Mesendoderm (in vitro differentiated cells): Measurements from ENCODE around the gene CNTN4.

Experiments used
- DNase-seq: peaks from one replicate; pipeline ENCODE4 v3.0.0; 2013
- H2AK5ac ChIP-seq: 2 replicates; pipeline ENCODE4 v1.6.1; 2013; ENCODE audit warnings: low read length, inconsistent platforms
- H2BK120ac ChIP-seq: 2 replicates; pipeline ENCODE4 v1.6.1; 2013; ENCODE audit warnings: low read depth, mild to moderate bottlenecking, low read length, moderate library complexity, mixed read lengths
- H2BK15ac ChIP-seq: replicated peaks from 2 replicates; pipeline ENCODE4 v1.6.1; 2013; ENCODE audit warnings: low read depth, mild to moderate bottlenecking, moderate library complexity
- H2BK5ac ChIP-seq: 2 replicates; pipeline ENCODE4 v1.6.1; 2013; ENCODE audit warnings: low read length, inconsistent platforms
- H3K18ac ChIP-seq: 2 replicates; pipeline ENCODE4 v1.6.1; 2013; ENCODE audit warnings: mild to moderate bottlenecking, low read length, mixed read lengths
- H3K23ac ChIP-seq: one replicate; pipeline ENCODE4 v1.6.1; 2013; ENCODE audit warnings: low read length
- H3K27ac ChIP-seq: 2 replicates; pipeline ENCODE4 v1.5.1; 2013; ENCODE audit warnings: low read depth, mild to moderate bottlenecking, inconsistent platforms, low read length, moderate library complexity
- H3K27me3 ChIP-seq: 2 replicates; pipeline ENCODE4 v1.6.1; 2013; ENCODE audit warnings: low read length, control low read depth, mild to moderate bottlenecking, inconsistent platforms; ENCODE audit not compliant: insufficient read depth, poor library complexity
- H3K36me3 ChIP-seq: 2 replicates; pipeline ENCODE4 v1.6.1; 2013; ENCODE audit warnings: low read length, inconsistent platforms; ENCODE audit not compliant: control insufficient read depth, insufficient read depth
- H3K4ac ChIP-seq: one replicate; pipeline ENCODE4 v1.6.1; 2013; ENCODE audit warnings: low read depth, mild to moderate bottlenecking, low read length, moderate library complexity
- H3K4me1 ChIP-seq: 2 replicates; pipeline ENCODE4 v1.6.1; 2013; ENCODE audit warnings: low read depth, low read length, inconsistent platforms; ENCODE audit not compliant: control insufficient read depth
- H3K4me2 ChIP-seq: 2 replicates; pipeline ENCODE4 v1.6.1; 2013; ENCODE audit warnings: low read length
- H3K4me3 ChIP-seq: 2 replicates; pipeline ENCODE4 v1.5.1; 2013; ENCODE audit warnings: mild to moderate bottlenecking, low read length
- H3K56ac ChIP-seq: one replicate; pipeline ENCODE4 v1.6.1; 2013; ENCODE audit warnings: low read length
- H3K79me1 ChIP-seq: 2 replicates; pipeline ENCODE4 v1.6.1; 2013; ENCODE audit warnings: low read length, inconsistent platforms
- H3K79me2 ChIP-seq: 2 replicates; pipeline ENCODE4 v1.6.1; 2013; ENCODE audit warnings: mild to moderate bottlenecking, low read length; ENCODE audit not compliant: control insufficient read depth, insufficient read depth
- H3K9ac ChIP-seq: 2 replicates; pipeline ENCODE4 v1.6.1; 2013; ENCODE audit warnings: low read length, inconsistent platforms
- H4K5ac ChIP-seq: one replicate; pipeline ENCODE4 v1.6.1; 2013; ENCODE audit warnings: low read length
- H4K8ac ChIP-seq: one replicate; pipeline ENCODE4 v1.6.1; 2013; ENCODE audit warnings: low read depth, mild to moderate bottlenecking, control low read depth, low read length, moderate library complexity
- WGBS: extraction: QIAGEN DNeasy Blood & Tissue Kit; methylation state at CpG from one replicate; pipeline ENCODE4 v1.1.7; 2013; ENCODE audit warnings: low lambda C conversion rate, missing lambda C conversion rate; ENCODE audit not compliant: insufficient coverage; ENCODE audit errors: extremely low coverage; 5-methylcytosine and 5-hydroxymethylcytosine counted together

The CNTN4 gene

DNA sequence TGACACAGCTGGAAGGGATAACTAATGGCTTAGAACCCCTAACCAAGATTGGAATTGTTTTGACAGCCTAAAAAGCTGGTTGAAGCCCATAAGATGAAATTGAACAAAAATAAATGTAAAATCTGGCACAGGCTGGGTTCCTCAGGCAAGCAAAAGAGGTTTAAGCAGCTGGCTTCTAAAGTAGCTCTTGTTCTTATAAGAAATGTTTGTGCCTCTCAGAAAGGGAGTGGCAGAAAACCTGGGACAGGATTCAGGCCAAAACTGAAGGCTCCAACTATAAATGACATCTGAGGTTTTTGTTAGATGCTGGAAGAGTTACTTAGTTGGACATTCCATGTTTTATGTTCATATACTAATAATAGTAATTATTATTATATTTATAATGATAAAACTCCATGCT is 378.3 kb downstream of the CNTN4 start:
- Histone ChIP-seq H3K9ac (no peak overlapping the region), H3K4me2 (no peak overlapping the region), H3K4ac (no peak overlapping the region), H3K4me3 (no peak overlapping the region), H3K27ac (no peak overlapping the region), H3K36me3 (no peaks in the 10 kb centered on the region), H4K8ac (no peak overlapping the region), H2BK15ac (no peak overlapping the region), H3K4me1 (no peaks in the 10 kb centered on the region), H2BK120ac (no peak overlapping the region), H3K27me3 (no peaks in the 10 kb centered on the region), H3K23ac (no peak overlapping the region), H2AK5ac (no peak overlapping the region), H3K79me2 (no peaks in the 10 kb centered on the region), H3K18ac (no peak overlapping the region), H3K56ac (no peak overlapping the region), H2BK5ac (no peak overlapping the region), H4K5ac (no peak overlapping the region), H3K79me1 (no peaks in the 10 kb centered on the region)
- DNase-seq: no peak

DNA sequence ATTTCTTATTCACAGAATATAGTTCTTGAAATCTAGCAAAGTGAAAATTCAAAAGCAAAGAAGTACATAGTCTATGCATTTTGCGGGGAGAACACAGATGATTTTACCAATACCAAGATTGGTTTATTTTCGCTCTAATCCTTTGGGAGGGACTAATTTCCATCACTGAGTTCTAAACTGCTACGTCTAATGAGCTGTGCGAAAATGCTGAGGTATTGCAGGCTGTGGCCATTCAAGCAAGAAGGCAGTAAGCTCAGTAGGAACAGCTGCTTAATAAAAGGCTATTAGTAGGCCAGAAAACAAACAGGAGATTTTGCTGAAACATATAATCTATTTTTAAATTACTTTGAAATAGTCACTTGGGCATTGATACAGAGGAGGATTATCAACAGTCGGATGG is 379.0 kb downstream of the CNTN4 start:
- no peaks in the 10 kb centered on the region for H3K79me2 ChIP-seq
- H3K9ac ChIP-seq: no peak overlapping the region
- no peak overlapping the region for H3K23ac ChIP-seq
- no peaks in the 10 kb centered on the region for H3K36me3 ChIP-seq
- H3K4me1 ChIP-seq: no peaks in the 10 kb centered on the region
- no peak overlapping the region for H3K27ac ChIP-seq
- DNase-seq: no peak
- H2BK15ac ChIP-seq: no peak overlapping the region
- H3K4me3 ChIP-seq: no peak overlapping the region
- no peak overlapping the region for H3K4ac ChIP-seq
- H3K4me2 ChIP-seq: no peak overlapping the region
- no peak overlapping the region for H3K56ac ChIP-seq
- no peak overlapping the region for H4K5ac ChIP-seq
- no peaks in the 10 kb centered on the region for H3K27me3 ChIP-seq
- no peak overlapping the region for H2AK5ac ChIP-seq
- no peaks in the 10 kb centered on the region for H3K79me1 ChIP-seq
- no peak overlapping the region for H4K8ac ChIP-seq
- WGBS: no CpG with 5 or more reads among the region's 5 CpGs
- H2BK5ac ChIP-seq: no peak overlapping the region
- H2BK120ac ChIP-seq: no peak overlapping the region
- no peak overlapping the region for H3K18ac ChIP-seq

DNA sequence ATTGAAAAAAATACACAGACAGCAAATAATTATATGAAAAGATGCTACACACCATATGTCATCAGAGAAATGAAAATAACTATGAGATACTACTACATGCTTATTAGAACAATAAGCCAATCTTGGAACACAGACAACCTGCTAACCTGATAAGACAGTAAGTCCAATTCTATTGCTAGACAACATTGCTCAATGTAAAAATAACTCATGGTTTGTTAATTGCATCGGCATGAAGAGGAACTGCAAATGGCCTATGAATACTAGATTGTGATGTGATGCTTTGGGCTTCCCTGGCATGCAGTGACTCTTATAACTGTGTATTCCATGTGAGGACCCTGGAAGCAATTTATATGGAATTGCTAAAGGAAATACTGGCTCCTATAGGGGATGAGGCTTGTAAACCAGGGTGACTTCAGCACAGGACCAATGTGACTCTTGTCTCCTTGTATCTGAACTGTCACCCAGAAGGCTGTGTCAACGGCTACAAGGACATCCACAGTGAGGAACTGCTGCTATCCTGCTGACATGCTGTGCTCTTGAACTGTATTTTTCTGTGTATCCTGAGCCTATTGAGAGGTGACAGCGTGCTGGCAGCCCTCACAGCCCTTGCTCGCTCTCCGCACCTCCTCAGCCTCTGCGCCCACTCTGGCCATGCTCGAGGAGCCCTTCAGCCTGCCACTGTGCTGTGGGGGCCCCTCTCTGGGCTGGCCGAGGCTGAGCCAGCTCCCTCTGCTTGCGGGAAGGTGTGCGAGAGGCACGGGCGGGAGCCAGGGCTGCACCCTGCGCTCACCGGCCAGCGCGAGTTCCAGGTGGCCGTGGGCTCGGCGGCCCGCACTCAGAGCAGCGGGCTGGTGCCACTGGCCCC is 385.7 kb downstream of the CNTN4 start:
- H3K27me3 ChIP-seq: no peaks in the 10 kb centered on the region
- H4K8ac ChIP-seq: no peak overlapping the region
- no peak overlapping the region for H3K23ac ChIP-seq
- H3K9ac ChIP-seq: no peak overlapping the region
- H3K36me3 ChIP-seq: no peaks in the 10 kb centered on the region
- no CpG with 5 or more reads among the region's 21 CpGs for WGBS
- H3K56ac ChIP-seq: no peak overlapping the region
- no peak overlapping the region for H2BK5ac ChIP-seq
- no peak overlapping the region for H3K4me2 ChIP-seq
- no peaks in the 10 kb centered on the region for H3K79me2 ChIP-seq
- no peaks in the 10 kb centered on the region for H3K4me1 ChIP-seq
- H2BK120ac ChIP-seq: no peak overlapping the region
- no peak overlapping the region for H2BK15ac ChIP-seq
- no peak for DNase-seq
- H2AK5ac ChIP-seq: no peak overlapping the region
- H3K18ac ChIP-seq: no peak overlapping the region
- H3K4me3 ChIP-seq: no peak overlapping the region
- H3K4ac ChIP-seq: no peak overlapping the region
- no peaks in the 10 kb centered on the region for H3K79me1 ChIP-seq
- H3K27ac ChIP-seq: no peak overlapping the region
- H4K5ac ChIP-seq: no peak overlapping the region

DNA sequence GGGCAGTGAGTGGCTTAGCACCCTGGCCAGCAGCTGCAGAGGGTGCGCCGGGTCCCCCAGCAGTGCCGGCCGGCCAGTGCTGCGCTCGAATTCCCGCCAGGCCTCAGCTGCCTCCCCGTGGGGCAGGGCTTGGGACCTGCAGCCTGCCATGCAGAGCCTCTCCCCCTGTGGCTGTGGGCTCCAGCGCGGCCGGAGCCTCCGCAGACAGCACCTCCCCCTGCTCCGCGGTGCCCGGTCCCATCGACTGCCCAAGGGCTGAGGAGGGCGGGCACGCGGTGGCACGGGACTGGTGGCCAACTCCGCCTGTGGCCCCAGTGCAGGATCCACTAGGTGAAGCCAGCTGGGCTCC is 386.3 kb downstream of the CNTN4 start:
- Histone ChIP-seq H3K18ac (no peak overlapping the region), H3K4me2 (no peak overlapping the region), H3K79me1 (no peaks in the 10 kb centered on the region), H3K4me1 (no peaks in the 10 kb centered on the region), H3K4me3 (no peak overlapping the region), H4K5ac (no peak overlapping the region), H4K8ac (no peak overlapping the region), H2BK15ac (no peak overlapping the region), H2BK120ac (no peak overlapping the region), H3K27ac (no peak overlapping the region), H3K27me3 (no peaks in the 10 kb centered on the region), H3K4ac (no peak overlapping the region), H2AK5ac (no peak overlapping the region), H3K79me2 (no peaks in the 10 kb centered on the region), H3K23ac (no peak overlapping the region), H3K36me3 (no peaks in the 10 kb centered on the region), H3K9ac (no peak overlapping the region), H3K56ac (no peak overlapping the region), H2BK5ac (no peak overlapping the region)
- DNase-seq: no peak
- no CpG with 5 or more reads among the region's 21 CpGs for WGBS

DNA sequence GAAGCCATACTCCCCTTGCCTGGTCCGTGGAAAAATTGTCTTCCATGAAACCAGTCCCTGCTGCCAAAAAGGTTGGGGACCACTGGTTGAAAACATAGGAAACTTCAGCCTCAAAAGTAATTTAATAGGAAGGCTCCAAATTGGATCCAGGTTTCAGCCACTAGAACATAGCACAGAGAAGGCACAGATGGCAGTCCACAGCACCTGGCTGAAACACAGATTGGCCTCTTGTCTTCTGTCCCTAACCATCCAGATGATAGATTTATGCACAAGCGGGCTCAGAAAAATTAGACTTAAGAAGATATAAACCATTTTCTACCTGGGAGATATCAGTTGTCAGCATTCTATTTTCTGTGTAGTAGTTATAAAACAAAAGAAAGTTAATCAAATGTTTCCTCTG is 397.1 kb downstream of the CNTN4 start:
- Histone ChIP-seq H2BK5ac (no peak overlapping the region), H3K79me2 (no peaks in the 10 kb centered on the region), H3K56ac (no peak overlapping the region), H3K27ac (no peak overlapping the region), H3K4me1 (no peaks in the 10 kb centered on the region), H3K27me3 (no peaks in the 10 kb centered on the region), H4K8ac (no peak overlapping the region), H2BK15ac (no peak overlapping the region), H3K9ac (no peak overlapping the region), H3K18ac (no peak overlapping the region), H4K5ac (no peak overlapping the region), H3K79me1 (no peaks in the 10 kb centered on the region), H2AK5ac (no peak overlapping the region), H3K4me2 (no peak overlapping the region), H3K36me3 (no peaks in the 10 kb centered on the region), H2BK120ac (no peak overlapping the region), H3K4me3 (no peak overlapping the region), H3K23ac (no peak overlapping the region), H3K4ac (no peak overlapping the region)
- WGBS: no CpG with 5 or more reads among the region's 2 CpGs
- no peak for DNase-seq

DNA sequence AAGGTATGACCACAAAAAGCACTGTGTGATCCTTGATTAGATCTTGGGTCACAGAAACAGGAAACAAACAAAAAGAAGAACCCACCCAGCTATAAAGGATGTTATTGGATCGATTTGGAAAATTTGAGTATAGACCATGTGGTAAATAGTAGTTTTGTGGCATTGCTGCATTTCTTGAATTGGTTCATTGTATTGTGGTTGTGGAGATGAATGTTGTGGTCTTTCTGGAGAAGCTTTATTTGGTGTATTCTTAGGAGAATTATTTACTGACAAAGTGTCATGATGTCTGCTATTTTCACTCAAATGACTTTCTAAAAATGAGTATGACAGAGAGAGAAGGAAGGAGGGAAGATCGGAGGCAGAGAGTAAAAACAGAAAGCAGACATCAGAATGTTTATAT is 406.2 kb downstream of the CNTN4 start:
- no peak overlapping the region for H3K4me3 ChIP-seq
- H3K4ac ChIP-seq: no peak overlapping the region
- H3K23ac ChIP-seq: no peak overlapping the region
- no peak overlapping the region for H3K56ac ChIP-seq
- no peak overlapping the region for H2AK5ac ChIP-seq
- no peaks in the 10 kb centered on the region for H3K79me1 ChIP-seq
- no peak overlapping the region for H3K9ac ChIP-seq
- H3K27ac ChIP-seq: no peak overlapping the region
- no peak overlapping the region for H3K4me2 ChIP-seq
- H3K4me1 ChIP-seq: no peaks in the 10 kb centered on the region
- no peak overlapping the region for H2BK120ac ChIP-seq
- no peak overlapping the region for H4K5ac ChIP-seq
- no peaks in the 10 kb centered on the region for H3K36me3 ChIP-seq
- DNase-seq: no peak
- no peak overlapping the region for H2BK5ac ChIP-seq
- H4K8ac ChIP-seq: no peak overlapping the region
- H3K79me2 ChIP-seq: no peaks in the 10 kb centered on the region
- WGBS: 100% methylated on average over 1 of the region's 2 CpGs
- no peak overlapping the region for H2BK15ac ChIP-seq
- H3K18ac ChIP-seq: no peak overlapping the region
- H3K27me3 ChIP-seq: no peaks in the 10 kb centered on the region
